HFF-Myc (cell line): Measurements from ENCODE around the gene RNF148.

Experiments used
- DNase-seq: peaks from one replicate; pipeline ENCODE4 v3.0.0-alpha.2; 2011; ENCODE audit warnings: low read depth; ENCODE audit errors: extremely low read depth
- H3K4me3 ChIP-seq: replicated peaks from 2 replicates; pipeline ENCODE4 v1.5.1; 2011; ENCODE audit warnings: low read depth, mild to moderate bottlenecking, control low read depth, low read length
- CTCF ChIP-seq: IDR thresholded peaks from 2 replicates; pipeline ENCODE4 v1.5.1; 2012; ENCODE audit warnings: mild to moderate bottlenecking, low read depth, low read length, control low read depth; ENCODE audit errors: missing control alignments

RNF148 gene

GRCh38 chr7:122736183-122736582 is 33.5 kb upstream of the RNF148 start:
- H3K4me3 ChIP-seq: no peak overlapping the region
- no peak for TF ChIP-seq CTCF
- DNase-seq: no peak

- DNase-seq: no peak
- no peak for TF ChIP-seq CTCF
- no peak overlapping the region for H3K4me3 ChIP-seq
These were observed 25.0 kb upstream of the RNF148 start for GRCh38 chr7:122727759-122728158.

- DNase-seq: no peak
- no peak for TF ChIP-seq CTCF
- no peak overlapping the region for H3K4me3 ChIP-seq
These were observed 24.6 kb upstream of the RNF148 start for GRCh38 chr7:122727354-122727753.

GRCh38 chr7:122726881-122727280 is 24.2 kb upstream of the RNF148 start:
- DNase-seq: no peak
- no peak overlapping the region for H3K4me3 ChIP-seq
- no peak for TF ChIP-seq CTCF

GRCh38 chr7:122724366-122724765 is 21.6 kb upstream of the RNF148 start:
- TF ChIP-seq CTCF: no peak
- no peak for DNase-seq
- H3K4me3 ChIP-seq: no peak overlapping the region

- DNase-seq: no peak
- no peak overlapping the region for H3K4me3 ChIP-seq
- TF ChIP-seq CTCF: no peak
These were observed 16.4 kb upstream of the RNF148 start for GRCh38 chr7:122719010-122719578.

GRCh38 chr7:122717356-122718089 is 14.8 kb upstream of the RNF148 start:
- TF ChIP-seq CTCF: no peak
- DNase-seq: no peak
- no peak overlapping the region for H3K4me3 ChIP-seq
